ENCODE results near the gene TIFAB.

TIFAB gene

DNA sequence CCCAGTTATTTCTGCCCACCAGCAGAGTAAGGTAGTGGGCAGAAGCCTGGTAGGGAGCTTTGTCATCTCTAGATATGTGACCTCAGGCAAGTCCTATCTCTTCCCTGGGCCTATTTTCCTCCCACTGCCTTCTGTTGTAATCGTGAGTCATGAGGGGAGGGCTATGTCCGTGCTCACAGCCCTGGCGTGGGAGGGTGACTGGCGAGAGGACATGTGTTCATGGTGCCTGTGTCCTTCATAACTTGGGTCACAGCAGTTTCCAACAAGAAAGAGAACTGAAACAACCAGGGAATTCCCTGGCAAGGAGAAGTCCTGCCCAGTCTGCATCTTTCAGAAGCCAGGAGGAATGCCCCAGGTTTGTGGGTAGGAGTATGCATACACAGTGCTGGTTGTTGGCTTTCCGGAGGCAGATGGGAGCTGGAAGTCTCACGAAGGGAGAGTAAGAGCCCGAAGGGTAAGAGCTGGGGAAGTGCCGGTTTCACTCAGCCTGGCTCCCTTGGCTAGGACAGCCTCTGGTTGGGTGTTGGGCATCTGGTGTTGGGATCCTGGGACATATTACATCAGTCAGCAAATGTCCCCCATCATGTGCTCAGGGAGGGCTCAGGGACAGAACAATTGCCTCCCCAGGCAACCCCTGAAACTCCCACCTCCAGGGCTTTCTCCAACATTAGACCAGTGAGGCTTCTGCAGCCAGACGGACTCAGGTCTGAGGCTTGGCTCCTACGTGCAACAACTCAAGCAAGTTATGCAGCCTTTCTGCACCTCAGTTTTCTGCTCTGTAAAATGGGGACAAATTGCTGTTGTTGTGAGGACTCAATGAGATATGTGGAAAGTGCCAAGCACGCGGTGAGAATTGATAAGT is 4.3 kb upstream of the TIFAB start:
- no peak for DNase-seq

DNA sequence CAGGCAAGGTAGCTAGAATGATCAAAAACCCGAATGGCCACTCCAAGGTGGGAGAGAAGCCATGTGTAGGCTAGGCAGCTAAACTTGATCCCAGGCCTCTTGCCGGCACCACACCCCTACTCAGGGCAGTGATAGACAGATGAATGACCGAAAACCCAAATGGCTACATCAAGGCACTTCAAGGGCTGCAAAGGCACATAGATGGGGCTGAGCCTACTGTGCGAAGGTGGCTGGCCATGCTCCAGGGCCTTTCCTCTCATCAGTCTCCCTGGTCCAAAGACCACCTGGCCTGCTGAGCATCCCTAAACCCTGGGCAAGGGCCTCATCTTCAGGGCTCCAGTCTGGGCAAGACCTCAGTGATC is 3.7 kb upstream of the TIFAB start:
- DNase-seq = no peak

DNA sequence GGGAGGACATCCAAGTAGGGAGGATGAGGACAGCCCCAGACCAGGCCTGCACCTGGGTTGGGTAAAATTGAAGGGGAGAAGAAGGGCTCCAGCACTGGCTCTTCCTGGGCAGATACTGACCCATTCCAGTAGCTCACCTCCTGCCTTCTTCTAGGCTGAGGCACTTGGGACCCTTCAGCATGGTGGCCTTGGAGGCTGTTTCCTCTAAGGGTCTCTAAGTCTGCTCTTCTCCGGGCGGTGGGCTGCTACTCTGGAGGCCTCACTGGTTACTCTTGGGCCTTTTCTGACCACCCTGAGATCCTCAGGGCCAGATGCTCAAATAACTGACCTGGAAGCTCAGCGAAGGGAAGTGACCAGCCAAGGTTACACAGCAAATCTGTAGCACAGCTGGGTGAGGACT is 2.8 kb upstream of the TIFAB start:
- no peak for DNase-seq

DNA sequence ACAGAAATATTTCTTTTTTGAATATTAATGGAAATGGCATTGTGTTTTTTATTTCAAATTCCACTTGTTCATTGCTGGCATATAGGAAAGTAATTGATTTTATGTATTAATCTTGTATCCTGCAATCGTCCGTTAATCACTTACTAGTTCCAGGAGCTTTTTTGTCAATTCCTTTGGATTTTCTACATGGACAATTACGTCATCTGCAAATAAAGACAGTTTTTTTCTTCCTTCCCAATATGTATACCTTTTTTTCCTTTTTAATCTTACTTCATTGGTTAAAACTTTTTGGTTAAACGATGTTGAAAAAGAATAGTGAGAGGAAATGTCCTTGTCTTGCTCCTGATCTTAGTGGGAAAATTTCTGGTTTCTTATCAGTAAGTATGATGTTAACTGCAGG is 1.5 kb upstream of the TIFAB start:
- DNase-seq = no peak

DNA sequence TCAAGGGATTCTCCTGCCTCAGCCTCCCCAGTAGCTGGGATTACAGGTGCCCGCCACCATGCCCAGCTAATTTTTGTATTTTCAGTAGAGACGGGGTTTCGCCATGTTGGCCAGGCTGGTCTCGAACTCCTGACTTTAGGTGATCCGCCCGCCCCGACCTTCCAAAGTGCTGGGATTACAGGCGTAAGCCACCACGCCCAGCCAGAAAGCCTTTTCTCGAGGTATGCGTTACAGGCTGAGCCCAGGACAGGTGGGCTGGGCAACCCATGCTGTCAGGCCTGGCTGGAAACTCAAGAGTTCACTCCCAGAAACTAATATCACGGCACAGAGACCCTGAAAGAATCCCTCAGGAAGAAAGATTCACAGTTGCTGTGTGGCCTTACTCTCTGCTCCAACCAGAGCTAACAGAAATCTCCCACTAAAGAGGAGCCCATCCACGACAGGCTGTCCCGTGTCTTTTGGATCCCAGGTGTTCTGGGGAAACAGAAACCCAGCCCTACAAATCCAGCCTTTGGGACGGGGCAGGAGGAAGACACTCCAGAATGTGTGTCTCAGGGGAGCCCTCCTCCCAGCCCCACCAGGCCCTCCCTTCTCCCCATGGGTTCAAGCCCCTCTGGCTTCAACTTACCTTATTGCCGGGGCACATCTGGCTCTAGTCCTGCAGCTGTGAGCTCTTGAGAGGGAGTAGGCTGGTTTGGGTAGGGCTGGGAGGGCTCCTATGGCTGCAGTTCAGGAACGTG is 400 bp downstream of the TIFAB start:
- no peak for DNase-seq

DNA sequence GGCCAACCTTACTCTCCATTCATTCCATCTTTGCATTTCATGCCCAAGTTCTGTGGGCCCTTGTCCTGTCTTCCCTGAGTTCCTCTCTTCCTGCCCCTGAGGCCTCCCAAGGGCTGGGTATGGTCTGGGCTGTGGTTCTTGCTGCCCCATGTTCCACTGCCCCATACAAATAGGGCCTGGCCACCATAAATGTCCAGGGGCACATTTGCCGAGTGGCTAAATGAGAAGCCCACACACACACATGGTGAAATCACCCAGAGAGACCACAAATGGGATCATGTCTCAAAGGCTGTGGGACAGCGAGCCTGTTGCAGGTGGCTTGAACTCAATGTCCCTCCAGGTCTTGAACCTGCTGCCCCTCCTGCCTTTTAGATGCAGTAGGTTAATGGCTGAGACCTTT is 1.2 kb downstream of the TIFAB start:
- no peak for DNase-seq

DNA sequence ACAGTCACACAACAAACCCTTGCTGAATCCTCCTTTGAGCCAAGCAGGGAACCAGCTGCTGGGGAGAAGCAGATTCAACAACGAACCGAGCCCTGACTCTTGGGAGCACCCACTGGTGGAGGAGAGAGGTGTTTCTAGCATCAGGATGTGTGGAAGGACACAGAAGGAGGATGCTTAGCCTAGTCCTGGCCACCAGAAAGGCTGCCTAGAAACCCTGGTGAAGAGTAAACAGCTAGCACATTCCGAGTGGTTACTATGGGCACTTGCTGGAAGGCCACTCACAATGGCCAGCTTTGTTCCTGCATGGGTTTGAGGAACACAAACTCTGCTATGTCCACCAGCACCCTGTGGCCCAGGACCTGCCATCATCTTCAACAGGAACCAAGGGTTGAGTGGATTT is 1.8 kb downstream of the TIFAB start:
- no peak for DNase-seq

DNA sequence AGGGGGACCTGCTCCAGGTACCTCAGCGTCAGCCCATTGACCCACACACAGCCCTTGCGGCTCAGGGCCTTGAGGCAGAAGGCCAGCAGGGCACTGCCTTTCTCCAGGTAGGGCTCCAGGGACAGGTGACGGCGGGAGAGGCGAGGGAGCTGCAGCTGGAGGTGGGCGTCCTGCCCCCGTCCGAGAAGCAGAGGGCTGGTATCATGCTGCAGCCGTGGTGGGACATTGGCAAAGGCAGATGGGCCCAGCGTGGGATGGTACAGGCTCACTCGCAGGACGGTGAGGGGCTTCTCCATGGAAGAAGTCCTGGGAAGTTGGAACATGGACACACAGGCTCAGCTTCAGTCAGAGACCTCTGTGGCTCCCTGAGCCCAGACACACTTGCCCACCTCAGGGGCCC is 2.5 kb downstream of the TIFAB start:
- no peak for DNase-seq

DNA sequence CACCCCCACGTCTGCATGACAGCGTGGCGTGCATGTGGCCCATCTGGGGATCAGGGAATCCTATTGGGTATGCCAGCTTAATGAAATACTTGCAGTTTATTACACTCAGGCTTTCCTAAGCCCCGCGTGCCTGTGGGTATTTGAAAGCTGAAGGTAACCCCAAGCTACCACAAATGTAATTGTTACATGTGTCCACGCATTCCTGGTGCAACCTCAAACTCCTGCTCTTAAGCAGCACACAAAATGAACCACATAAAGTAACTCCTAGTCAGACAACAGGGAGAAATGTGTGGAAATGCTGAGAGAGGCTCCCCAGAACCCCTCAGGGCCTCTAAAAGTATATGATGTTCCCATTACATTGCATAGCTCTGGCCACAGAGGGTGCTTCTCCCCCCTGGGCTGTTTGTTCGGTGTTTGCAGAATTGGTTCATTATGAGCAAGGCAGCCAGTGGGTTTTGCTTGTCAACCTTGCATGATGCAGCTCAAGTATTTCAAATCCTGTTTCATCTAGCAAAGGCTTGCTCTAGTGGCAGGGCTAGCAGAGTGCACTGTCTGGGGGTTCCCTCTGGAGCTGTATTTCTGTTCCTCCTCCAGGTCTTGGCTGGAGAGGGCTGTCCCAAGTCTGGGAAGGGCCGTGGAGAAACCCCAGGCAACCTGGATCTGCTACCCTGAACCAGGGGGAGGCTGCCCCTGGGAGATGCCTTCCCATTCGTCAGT is 3.2 kb downstream of the TIFAB start:
- no peak for DNase-seq

DNA sequence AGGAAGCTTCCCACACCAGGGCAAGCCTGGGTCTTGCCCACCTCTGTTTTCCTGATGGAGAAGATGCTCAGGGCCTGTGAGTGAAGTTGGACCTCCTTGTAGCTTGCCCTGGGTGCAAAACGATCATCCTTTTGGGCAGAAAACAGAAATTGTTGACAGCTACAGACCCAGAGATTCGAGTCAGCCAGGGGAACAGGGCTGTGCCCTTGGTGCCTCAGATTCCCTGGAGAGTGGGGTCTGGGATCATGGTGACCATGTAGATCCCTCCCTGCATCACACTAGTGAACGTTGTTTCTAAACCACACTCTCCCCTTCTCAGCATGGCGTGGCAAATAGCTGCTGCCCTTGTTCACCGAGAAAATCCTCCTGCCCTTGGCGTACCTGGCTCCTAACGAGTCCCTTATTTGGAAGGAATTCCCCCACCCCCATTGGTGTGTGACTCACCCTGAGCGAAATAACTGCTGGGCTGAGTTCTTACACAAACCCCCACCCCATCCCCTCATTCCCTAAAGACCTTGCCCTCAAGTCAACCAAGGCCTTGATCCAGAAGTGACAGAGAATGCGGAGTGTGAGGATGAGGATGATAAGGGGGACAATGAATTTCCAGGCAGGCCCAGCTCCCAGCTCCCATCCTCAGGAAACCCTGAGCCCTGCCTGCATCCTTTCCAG is 3.9 kb downstream of the TIFAB start:
- no peak for DNase-seq

DNA sequence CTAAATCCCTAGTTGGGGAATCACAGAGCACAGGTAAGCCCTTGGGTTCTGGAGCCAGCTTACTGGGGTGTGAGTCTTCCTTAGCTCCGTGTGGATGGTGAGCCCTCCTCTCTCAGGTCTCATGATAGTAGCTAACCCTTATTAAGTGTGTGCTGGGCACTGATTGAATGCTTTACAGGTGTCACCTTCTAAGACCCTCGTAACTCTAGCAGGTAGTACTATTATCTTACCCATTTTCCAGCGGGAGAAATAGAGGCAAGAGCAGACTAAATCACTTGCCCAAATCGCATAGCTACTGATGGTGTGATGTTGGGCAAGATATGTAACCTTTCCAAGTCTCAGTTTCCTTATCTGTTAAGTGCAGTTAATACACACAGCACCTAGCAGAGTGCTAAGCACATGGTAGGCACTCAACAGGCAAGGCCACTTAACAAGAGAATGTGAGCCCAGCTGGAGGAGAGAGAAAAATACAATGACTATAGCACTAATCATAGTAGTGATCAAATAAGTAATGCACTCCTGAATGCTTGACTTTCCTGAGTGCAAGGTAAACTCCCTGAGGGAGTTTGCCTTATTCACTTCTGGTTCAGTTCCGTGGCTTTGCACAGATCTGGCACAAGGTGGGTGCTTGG is 4.7 kb downstream of the TIFAB start, which contains the start of gene DCANP1:
Gene DCANP1 (minus strand): TSS at position 51 of the 632 bp plus-strand sequence. CDS start 240 bp downstream, outside the sequence.
- DNase-seq = peak; percentile 88

DNA sequence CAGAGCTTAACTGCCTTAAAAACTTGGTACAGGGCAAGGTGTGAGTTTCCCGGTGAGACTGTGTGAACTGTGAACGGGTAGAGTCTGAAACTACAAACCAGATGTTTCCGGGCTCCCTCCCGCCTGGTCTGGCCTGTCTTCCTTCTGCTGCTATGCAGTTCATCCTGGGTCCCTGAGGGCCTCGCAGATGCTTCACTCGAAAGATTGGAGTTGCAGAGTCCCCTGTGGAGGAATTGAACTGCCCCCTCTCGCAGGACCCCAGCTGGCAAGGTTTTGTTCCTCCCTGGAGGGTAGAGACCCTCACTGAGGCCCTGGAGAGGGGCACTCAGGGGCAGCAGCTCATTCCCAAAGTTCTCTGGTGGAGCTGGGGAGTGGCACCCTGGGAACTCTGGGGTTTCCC is 5.5 kb downstream of the TIFAB start:
- DNase-seq = no peak

DNA sequence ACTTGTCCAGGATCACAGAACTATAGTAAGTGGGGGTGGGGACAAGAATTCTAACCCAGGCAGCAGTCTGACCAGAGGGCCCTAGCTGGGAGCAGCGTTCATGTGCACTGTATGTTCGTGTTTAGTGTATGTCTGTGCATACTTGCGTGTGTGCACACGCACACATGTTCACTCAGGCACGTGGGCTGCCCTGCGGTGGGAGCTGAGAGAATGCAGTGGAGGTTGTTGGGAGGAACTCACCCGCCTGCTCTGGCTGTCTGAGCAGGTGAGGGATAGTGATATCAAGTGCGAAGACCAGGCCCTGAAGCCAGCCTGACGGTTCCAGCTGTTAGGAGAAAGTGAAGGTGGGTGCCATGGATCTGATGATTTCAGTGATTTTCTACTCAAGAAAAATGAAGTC is 5.9 kb downstream of the TIFAB start:
- no peak for DNase-seq

DNA sequence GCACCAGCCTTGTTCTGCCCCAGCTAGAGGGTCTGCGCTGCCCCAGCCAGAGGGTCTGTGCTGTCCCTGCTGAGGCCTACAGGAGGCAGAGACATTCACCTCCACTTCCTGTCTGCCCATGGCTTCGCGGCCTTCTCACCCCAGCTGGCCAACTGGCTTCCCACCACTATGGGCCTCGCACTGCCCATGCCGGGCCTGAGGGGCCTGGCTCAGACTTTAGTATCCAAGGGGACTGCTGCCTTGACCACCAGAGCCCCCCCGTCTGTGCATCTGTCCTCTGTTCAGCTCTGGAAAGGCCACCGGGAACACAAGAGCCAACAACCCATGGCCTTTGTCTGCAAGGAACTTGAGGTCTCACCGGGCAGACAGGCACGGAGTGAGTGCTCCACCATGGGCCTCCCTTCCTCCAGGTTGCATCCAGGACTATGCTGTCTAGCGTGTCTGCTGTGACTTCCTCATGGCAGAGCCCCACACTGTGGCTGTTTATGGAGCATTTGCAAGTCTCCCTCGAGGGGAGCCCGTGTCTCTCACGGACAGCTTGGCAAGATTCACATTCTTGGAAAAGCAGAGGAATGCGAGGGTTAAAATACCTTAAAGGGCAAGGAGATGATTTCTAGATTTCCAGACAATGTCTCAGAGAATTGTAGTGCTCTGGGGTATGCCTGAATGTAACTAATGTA is 6.7 kb downstream of the TIFAB start:
- DNase-seq = no peak

DNA sequence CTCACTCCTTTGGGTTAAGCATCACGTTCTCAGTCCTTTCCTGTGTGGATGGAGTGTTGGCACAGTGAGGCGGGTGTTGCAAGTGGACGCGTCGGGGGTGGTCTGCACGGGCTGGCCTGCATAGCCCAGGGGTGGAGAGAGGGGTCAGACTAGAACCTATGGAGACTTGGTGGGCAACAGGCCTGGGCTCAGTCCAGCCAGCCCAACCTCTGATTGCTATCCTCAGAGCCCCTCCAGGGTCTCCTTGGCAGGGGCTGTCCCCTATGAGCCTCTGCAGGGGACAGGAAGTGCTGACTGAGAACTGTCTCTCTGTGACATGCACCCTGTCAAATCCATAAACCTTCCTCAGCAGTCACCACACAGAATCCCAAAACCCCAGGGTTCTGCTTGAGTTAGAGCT is 7.3 kb downstream of the TIFAB start:
- DNase-seq = no peak

DNA sequence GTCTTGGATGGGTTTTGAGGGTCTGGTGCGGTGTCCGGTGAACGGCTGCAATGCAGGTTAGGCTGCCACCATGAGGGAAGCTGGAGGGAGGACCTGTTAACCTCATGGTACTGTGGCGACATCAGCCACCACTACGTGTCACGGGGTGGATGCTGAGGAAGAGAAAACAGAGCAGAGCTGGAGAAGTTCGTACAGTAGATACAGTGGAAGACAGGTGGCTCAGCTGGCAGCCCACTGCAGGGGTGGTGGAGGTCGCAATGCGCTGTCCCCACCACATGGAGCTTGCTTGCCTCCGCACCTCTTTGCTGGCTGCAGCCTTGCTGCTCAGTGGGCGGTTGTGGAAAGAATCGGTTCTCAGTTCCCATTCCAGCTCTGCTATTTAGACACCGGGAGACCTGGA is 7.8 kb downstream of the TIFAB start:
- DNase-seq = no peak

DNA sequence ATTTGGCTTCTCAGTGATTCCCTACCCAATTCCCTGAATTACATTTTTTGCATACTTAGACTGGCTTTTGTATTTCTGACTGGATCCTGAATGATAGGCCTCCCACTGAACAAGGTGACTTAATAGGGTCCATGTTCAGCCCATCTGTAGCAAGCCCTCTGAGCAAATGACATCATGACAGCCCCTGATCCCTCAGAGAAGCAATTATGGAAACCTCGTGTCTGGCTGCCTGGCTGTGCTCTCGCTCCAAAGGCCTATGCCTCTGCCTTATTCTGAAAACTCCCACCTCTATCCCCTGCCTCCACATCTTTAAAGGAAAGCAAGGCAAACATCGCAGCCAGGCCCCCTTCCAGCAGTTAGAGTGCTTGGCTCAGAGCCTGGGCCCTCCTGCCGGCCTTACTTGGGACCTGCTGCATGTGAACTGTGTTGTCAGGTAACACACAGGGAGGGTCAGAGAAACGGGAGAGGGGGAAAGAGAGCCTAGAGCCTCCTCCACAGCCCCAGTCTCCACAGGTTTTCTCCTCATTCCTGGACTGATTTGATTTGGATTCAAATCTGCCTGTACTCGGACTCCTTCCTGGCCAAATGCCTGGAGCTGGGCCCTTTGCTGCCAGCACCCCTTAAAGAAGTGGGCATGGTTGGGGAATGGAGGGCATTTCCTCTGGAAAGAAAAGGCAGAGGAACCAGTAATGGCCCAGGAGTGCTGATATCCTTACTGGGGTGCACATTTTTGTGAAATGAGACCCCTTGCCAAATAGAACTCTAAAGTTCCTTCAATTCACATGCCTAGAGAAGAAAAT is 8.8 kb downstream of the TIFAB start:
- peak; percentile 54 for DNase-seq

DNA sequence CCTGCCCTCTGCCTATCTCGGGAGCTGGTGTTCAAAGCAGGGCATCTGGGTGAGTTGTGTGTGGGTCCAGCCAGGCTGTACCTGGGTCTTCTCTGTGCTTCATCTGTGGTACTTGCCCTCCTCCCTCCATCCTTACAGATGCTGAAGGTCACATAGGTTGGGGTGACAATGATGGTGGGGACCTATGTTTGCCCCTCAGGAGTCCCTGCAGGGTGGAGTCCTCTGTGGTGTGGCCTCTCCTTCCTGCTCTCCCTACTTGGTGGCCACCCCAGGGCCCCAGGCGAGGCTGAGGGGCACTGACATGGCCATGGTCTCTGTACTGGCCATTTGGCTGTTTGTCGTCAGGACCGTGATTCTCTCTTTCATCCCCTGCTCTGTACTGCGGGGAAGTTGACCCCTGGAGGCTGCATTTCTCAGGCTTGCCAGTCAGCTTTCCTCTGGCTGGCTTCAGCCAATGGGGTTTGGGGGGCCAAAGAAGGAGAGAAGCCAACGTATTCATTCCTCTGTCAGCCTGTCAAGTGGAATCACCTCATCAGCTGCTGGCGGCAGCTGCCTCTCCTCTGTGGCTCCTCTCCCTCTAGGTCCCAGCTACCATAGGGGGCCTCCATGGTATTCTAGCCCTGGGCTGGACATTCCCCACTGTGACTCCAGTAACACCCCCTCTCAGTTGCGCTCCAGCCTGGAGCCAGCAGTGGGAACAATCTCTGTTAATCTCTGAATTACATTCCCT is 9.6 kb downstream of the TIFAB start:
- no peak for DNase-seq

DNA sequence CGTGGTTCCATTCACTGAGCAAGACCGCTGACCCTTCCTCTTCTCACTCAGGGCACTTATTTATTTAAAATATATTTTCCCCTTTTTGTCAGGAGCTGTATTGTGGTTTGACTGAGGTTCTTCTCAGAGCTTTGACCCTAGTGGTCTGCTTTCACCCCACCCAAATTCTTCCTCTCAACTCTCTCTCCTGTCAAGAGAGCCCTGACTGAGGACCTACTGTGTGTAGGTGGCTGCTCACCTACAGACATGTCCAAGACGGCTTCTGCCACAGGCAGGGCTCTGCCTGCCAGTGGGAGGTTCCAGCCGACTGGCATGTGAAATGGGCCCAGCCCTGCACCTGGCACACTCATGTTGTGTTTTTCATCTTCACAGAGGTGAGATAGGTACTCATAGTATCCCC is 10.2 kb downstream of the TIFAB start:
- DNase-seq = no peak

DNA sequence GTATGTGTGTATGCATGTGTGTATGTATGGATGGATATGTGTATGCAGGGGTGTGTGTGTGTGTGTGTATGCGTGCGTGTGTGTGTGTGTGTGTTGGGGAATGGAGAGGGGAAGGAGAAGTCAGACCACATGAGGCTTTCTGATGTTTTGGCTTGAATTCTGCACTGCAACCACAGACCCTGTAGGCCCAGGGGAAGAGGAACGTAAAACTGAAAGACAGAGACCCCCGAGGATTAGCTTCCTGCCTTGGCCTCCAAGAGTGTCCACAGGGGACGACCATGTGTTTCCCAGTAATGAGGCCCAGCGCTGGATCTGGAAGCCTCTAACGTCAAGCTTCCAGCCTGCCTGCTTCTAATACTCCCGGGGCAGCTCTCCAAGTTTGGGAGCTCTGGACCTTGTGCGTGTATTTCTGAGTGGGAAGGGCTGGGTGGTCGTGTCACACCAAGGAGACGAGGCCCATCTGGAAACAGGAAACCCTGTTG is 10.8 kb downstream of the TIFAB start:
- no peak for DNase-seq
